Fibroblast of lung (primary cell): Measurements from ENCODE around the gene EDRF1.

Experiments used
- EZH2 ChIP-seq: IDR thresholded peaks from 2 replicates; pipeline ENCODE4 v1.5.1; 2012; ENCODE audit warnings: low read length, control low read depth, mild to moderate bottlenecking; ENCODE audit errors: missing control alignments
- TF ChIP-seq, protein P1 (sequence below), 2 donors: IDR thresholded peaks in 1 of 2; conservative IDR thresholded peaks in 1 of 2; 1 replicate in 1 of 2; 2 replicates in 1 of 2; pipeline ENCODE4 v1.5.1; 2011 to 2012; ENCODE audit warnings: low read length in 2 of 2, control low read depth in 1 of 2, inconsistent platforms in 1 of 2, low read depth in 1 of 2, mild to moderate bottlenecking in 1 of 2

DNA sequence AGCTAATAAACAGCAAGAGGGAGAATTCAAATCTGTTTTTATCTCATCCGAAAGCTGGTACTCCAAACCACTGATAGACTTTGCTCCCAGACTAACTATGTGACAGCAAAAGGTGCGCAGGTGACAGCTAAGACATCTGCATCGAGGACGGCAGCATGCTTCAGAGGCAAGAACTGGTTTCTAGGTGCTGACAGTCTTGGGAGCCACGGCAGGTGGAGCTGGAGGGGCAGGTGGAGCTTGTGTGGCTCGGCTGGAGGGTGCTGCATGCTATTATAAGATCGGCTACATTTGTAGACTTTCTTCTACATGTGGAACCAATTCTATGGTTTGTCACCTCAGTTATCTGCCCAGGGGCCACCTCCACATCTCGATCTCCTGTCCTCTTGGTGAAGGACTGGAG is 77.9 kb downstream of the EDRF1 start:
- TF ChIP-seq, protein P1, sequence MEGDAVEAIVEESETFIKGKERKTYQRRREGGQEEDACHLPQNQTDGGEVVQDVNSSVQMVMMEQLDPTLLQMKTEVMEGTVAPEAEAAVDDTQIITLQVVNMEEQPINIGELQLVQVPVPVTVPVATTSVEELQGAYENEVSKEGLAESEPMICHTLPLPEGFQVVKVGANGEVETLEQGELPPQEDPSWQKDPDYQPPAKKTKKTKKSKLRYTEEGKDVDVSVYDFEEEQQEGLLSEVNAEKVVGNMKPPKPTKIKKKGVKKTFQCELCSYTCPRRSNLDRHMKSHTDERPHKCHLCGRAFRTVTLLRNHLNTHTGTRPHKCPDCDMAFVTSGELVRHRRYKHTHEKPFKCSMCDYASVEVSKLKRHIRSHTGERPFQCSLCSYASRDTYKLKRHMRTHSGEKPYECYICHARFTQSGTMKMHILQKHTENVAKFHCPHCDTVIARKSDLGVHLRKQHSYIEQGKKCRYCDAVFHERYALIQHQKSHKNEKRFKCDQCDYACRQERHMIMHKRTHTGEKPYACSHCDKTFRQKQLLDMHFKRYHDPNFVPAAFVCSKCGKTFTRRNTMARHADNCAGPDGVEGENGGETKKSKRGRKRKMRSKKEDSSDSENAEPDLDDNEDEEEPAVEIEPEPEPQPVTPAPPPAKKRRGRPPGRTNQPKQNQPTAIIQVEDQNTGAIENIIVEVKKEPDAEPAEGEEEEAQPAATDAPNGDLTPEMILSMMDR (conservative IDR thresholded peaks at IDR 0.05 in 1 of 2, IDR thresholded peaks at IDR 0.05 in 1 of 2; ENCODE audit: low read depth in 1 of 2, low read length in 2 of 2) = no peak
- no peak for TF ChIP-seq EZH2
